Gastrocnemius medialis (tissue), 4 donors: ENCODE results near the gene TFDP2. TPM values are rescaled to one million over a fixed set of nuclear protein-coding genes. Genes with fewer than 3 reads are reported as not detected.
A peak's percentile ranks its signal among the peaks of the same experiment; 100 is the strongest.

Source experiments
- ATAC-seq, 2 donors: fragments of 150-250 bp; one replicate each; pipeline ENCODE4 v1.9.1; 2016
- DNase-seq, 2 donors: peaks; one replicate each; pipeline ENCODE4 v3.0.0-alpha.2; 2019
- H3K27ac ChIP-seq, 4 donors: fragments of 200-600 bp; sonication (generic); 1 replicate in 1 of 4; 2 replicates in 3 of 4; pipeline ENCODE4 v1.5.1; 2016 to 2018; ENCODE audit warnings: mild to moderate bottlenecking in 2 of 4, moderate library complexity in 1 of 4
- H3K27me3 ChIP-seq, 3 donors: fragments of 200-600 bp; sonication (generic) in 2 of 3; 1 replicate in 1 of 3; 2 replicates in 2 of 3; pipeline versions ENCODE4 v1.5.1 to v1.6.0; 2016 to 2019; ENCODE audit warnings: mild to moderate bottlenecking in 1 of 3, moderate library complexity in 1 of 3
- H3K36me3 ChIP-seq, 2 donors: fragments of 200-600 bp; sonication (generic) in 1 of 2; one replicate each; pipeline ENCODE4 v1.5.1; 2017 to 2018
- H3K4me1 ChIP-seq, 2 donors: fragments of 200-600 bp; sonication (generic) in 1 of 2; one replicate each; pipeline ENCODE4 v1.5.1; 2016 to 2017; ENCODE audit warnings: mild to moderate bottlenecking in 2 of 2
- H3K4me3 ChIP-seq, 4 donors: fragments of 200-600 bp; sonication (generic) in 3 of 4; 1 replicate in 1 of 4; 2 replicates in 3 of 4; pipeline ENCODE4 v1.5.1; 2016 to 2019; ENCODE audit warnings: mild to moderate bottlenecking in 2 of 4
- H3K9me3 ChIP-seq, 3 donors: fragments of 200-600 bp; sonication (generic) in 2 of 3; 1 replicate in 1 of 3; 2 replicates in 2 of 3; pipeline ENCODE4 v1.5.1; 2016 to 2019
- CTCF ChIP-seq, 5 experiments: fragments of 450-650 bp in 3 of 5; fragments of 200-600 bp in 2 of 5; sonication (generic) in 2 of 5; IDR thresholded peaks in 4 of 5; conservative IDR thresholded peaks in 1 of 5; 1 replicate in 4 of 5; 2 replicates in 1 of 5; pipeline ENCODE4 v1.5.1; 2016 to 2019; ENCODE audit warnings: antibody characterized with exemption in 5 of 5, mild to moderate bottlenecking in 3 of 5, moderate library complexity in 3 of 5
- POLR2A ChIP-seq, 2 donors: fragments of 450-650 bp; IDR thresholded peaks; one replicate each; pipeline ENCODE4 v1.6.1; 2017; ENCODE audit warnings: antibody characterized with exemption in 2 of 2, mild to moderate bottlenecking in 2 of 2, moderate library complexity in 2 of 2
- in situ Hi-C, 4 donors: fragments of 200-750 bp; cut with MboI; loops; one replicate each; pipeline versions ENCODE4 v1.15.0 to v1.8.0; 2017; ENCODE audit warnings: low sequenced_read_pairs in 4 of 4
- intact Hi-C: fragments of 100-400 bp; cut with DNase I; formaldehyde crosslinking; loops from one replicate; pipeline ENCODE4 v1.15.1; 2023; ENCODE audit warnings: low total_unique reads
- total RNA-seq, 4 donors: library from RNA; depleted of rRNA; stranded (reverse); fragments of >200 nt; gene quantifications; one replicate each; pipeline versions ENCODE4 v1.1.0 to v1.2.3, GENCODE V29; 2016

Gene TFDP2, protein sequence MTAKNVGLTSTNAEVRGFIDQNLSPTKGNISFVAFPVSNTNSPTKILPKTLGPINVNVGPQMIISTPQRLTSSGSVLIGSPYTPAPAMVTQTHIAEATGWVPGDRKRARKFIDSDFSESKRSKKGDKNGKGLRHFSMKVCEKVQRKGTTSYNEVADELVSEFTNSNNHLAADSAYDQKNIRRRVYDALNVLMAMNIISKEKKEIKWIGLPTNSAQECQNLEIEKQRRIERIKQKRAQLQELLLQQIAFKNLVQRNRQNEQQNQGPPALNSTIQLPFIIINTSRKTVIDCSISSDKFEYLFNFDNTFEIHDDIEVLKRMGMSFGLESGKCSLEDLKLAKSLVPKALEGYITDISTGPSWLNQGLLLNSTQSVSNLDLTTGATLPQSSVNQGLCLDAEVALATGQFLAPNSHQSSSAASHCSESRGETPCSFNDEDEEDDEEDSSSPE
- total RNA-seq, result 100 to 1,000 TPM in 1 of 4 donors, 10 to 100 TPM in 3; 43.0 to 125 (median 52.4) TPM

GRCh38 chr3:142148792-142149672 is at the start of gene TFDP2:
Gene TFDP2 (minus strand): TSS chr3:142149544. CDS start chr3:142101749, 47,795 bp downstream.
- intact Hi-C loops, result loop anchor here (1.0 to 10.0 kb wide), 5 partner anchors 76 to 412 kb away; partner anchors contain the start of genes ATP1B3 and GK5
- TF ChIP-seq CTCF (IDR thresholded peaks at IDR 0.05 in 4 of 5, conservative IDR thresholded peaks at IDR 0.05 in 1 of 5), result no peak
- TF ChIP-seq POLR2A (IDR thresholded peaks at IDR 0.05), result peak; percentile 57 to 89
- Histone ChIP-seq H3K27ac (peak within 1 kb of the TSS; percentile 76 to 89 (median 87)), H3K9me3 (no peaks in the 10 kb centered on the region), H3K4me1 (peaks cover 15 to 26% of the 10 kb centered on the region in 2 donors), H3K4me3 (peak within 1 kb of the TSS; percentile 68 to 87 (median 83)), H3K36me3 (no peaks in the 10 kb centered on the region), H3K27me3 (no peaks in the 10 kb centered on the region)
- peak; percentile 90 to 95 for ATAC-seq
- peak; percentile 87 to 88 for DNase-seq
- in situ Hi-C loops, result no loop called here

DNA sequence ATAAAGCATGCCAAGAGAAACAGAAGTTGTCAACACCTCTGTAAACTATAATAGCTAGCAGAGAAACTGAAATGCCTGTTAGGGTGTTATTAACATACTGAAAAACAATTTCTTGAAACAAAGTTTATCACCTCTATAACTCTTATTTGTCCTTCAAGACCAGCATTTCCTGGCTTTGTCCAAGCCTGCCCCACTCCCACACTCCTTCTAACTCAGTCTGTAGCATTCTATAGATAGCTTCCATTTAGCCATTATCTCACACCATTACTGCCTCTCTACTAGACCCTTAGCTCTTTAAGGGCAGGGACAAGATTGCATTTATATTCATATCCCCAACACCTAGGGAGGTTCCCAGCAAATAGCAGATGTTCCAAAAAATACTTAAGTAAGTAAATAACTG is 39.5 kb upstream of the TFDP2 start:
- no peak for DNase-seq
- TF ChIP-seq POLR2A (IDR thresholded peaks at IDR 0.05), result no peak
- TF ChIP-seq CTCF (IDR thresholded peaks at IDR 0.05 in 4 of 5, conservative IDR thresholded peaks at IDR 0.05 in 1 of 5), result no peak
- ATAC-seq, result no peak
- Histone ChIP-seq H3K36me3 (peaks cover 0 to 5% of the 10 kb centered on the region in 2 donors), H3K4me3 (no peak overlapping the region), H3K27ac (no peak overlapping the region), H3K27me3 (no peaks in the 10 kb centered on the region), H3K4me1 (no peaks in the 10 kb centered on the region), H3K9me3 (no peaks in the 10 kb centered on the region)
- in situ Hi-C loops, result no loop called here
- intact Hi-C loops, result no loop called here

DNA sequence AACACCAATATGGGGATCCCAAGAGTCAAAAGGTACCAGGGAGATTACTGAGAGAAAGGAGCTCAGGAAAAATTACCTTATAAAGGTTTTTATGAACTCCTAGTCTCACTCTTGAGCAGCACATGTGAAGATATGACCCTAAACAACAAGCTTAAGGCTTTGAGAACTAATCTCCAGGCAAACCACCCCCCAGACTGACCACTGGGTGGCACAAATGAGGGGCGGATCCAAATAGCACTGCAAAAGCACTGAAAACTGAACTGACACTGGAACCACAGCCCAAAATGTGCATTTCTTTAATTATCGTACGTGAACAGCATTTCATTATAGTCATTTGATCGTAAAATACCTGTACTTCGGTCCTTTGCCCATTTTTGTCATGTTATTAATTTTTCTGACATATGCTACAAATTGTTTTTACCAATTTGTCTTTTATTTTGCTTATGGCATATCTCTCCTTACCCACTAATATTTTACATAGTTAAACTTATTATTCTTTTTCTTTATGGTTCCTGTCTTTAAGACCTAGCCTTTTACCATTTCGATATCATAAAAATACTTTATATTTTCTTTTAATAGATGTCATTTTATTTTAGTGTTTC is 31.5 kb upstream of the TFDP2 start:
- no peaks in the 10 kb centered on the region for H3K9me3 ChIP-seq
- ATAC-seq (no peak), DNase-seq (no peak)
- in situ Hi-C loops (no loop called here), intact Hi-C loops (no loop called here)
- no peak overlapping the region for H3K4me3 ChIP-seq
- peaks cover 0 to 27% of the 10 kb centered on the region in 2 donors for H3K36me3 ChIP-seq
- H3K4me1 ChIP-seq, result no peaks in the 10 kb centered on the region
- H3K27ac ChIP-seq, result no peak overlapping the region
- no peaks in the 10 kb centered on the region for H3K27me3 ChIP-seq
- TF ChIP-seq POLR2A (IDR thresholded peaks at IDR 0.05) (no peak), CTCF (IDR thresholded peaks at IDR 0.05 in 4 of 5, conservative IDR thresholded peaks at IDR 0.05 in 1 of 5) (peak in 3 of 5 experiments; percentile 17 to 43 (median 18))

GRCh38 chr3:142175478-142175877 is 26.1 kb upstream of the TFDP2 start:
- no peaks in the 10 kb centered on the region for H3K4me1 ChIP-seq

More at GRCh38 chr3:142175478-142175877, 26.1 kb upstream of the TFDP2 start:
- TF ChIP-seq POLR2A (IDR thresholded peaks at IDR 0.05) (no peak), CTCF (IDR thresholded peaks at IDR 0.05 in 4 of 5, conservative IDR thresholded peaks at IDR 0.05 in 1 of 5) (no peak)
- Histone ChIP-seq H3K4me3 (no peak overlapping the region), H3K27me3 (no peaks in the 10 kb centered on the region), H3K27ac (no peak overlapping the region), H3K36me3 (peaks cover 0 to 21% of the 10 kb centered on the region in 2 donors), H3K9me3 (no peaks in the 10 kb centered on the region)
- in situ Hi-C loops, result no loop called here
- ATAC-seq (no peak), DNase-seq (no peak)
- intact Hi-C loops, result no loop called here
